Caco-2 (cell line): ENCODE measurements around the gene EEF1E1. TPM values are rescaled to one million over a fixed set of nuclear protein-coding genes. Genes with fewer than 3 reads are reported as not detected.
A peak's percentile ranks its signal among the peaks of the same experiment; 100 is the strongest.

Experiments
- BruUV-seq: library from RNA; stranded (reverse); fragments of 400-500 nt; replicated peaks from 2 replicates; lab custom pipeline; 2021; lab: Mats Ljungman, UMichigan
- CTCF ChIA-PET: fragments of 300-600 bp; sonication (Branson Sonifier 250); formaldehyde crosslinking; loops from one replicate; lab custom pipeline; 2022; ENCODE audit warnings: antibody characterized with exemption; lab: Charles Lee
- POLR2A ChIA-PET: fragments of 300-600 bp; sonication (Branson Sonifier 250); formaldehyde crosslinking; loops from one replicate; lab custom pipeline; 2022; ENCODE audit warnings: antibody characterized with exemption; lab: Charles Lee
- DNase-seq, 2 experiments: peaks; one replicate each; pipeline versions ENCODE4 v3.0.0 to v3.0.0-alpha.2; 2020 to 2022
- H3K27me3 ChIP-seq: replicated peaks from 2 replicates; pipeline ENCODE4 v1.6.0; 2011; ENCODE audit warnings: low read length; ENCODE audit not compliant: control insufficient read depth, insufficient read depth
- H3K36me3 ChIP-seq: 2 replicates; pipeline ENCODE4 v1.5.1; 2011; ENCODE audit warnings: low read length; ENCODE audit not compliant: control insufficient read depth, insufficient read depth
- H3K4me1 ChIP-seq: fragments of 250-450 bp; sonication (Bioruptor Pico); 2 replicates; pipeline ENCODE4 v1.5.1; 2020; ENCODE audit warnings: mild to moderate bottlenecking
- H3K4me3 ChIP-seq: 2 replicates; pipeline ENCODE4 v1.5.1; 2011; ENCODE audit warnings: low read depth, mild to moderate bottlenecking, control low read depth, low read length
- H3K9me3 ChIP-seq: fragments of 250-450 bp; sonication (Bioruptor Pico); 2 replicates; pipeline ENCODE4 v1.5.1; 2020; ENCODE audit warnings: mild to moderate bottlenecking, moderate library complexity
- H3K27ac Mint-ChIP-seq: one replicate; pipeline ENCODE4 v1.8.0; 2022; ENCODE audit warnings: mixed read lengths; ENCODE audit not compliant: unreplicated experiment
- H3K27me3 Mint-ChIP-seq: one replicate; pipeline ENCODE4 v1.8.0; 2022; ENCODE audit warnings: mixed read lengths; ENCODE audit not compliant: insufficient read depth, unreplicated experiment
- H3K36me3 Mint-ChIP-seq: one replicate; pipeline ENCODE4 v1.8.0; 2022; ENCODE audit warnings: mild to moderate bottlenecking, mixed read lengths; ENCODE audit not compliant: insufficient read depth, unreplicated experiment
- H3K4me1 Mint-ChIP-seq: one replicate; pipeline ENCODE4 v1.8.0; 2022; ENCODE audit warnings: low read depth, mixed read lengths; ENCODE audit not compliant: unreplicated experiment
- H3K4me3 Mint-ChIP-seq: one replicate; pipeline ENCODE4 v1.8.0; 2022; ENCODE audit warnings: mild to moderate bottlenecking, moderate library complexity, mixed read lengths; ENCODE audit not compliant: unreplicated experiment
- H3K9me3 Mint-ChIP-seq: one replicate; pipeline ENCODE4 v1.8.0; 2022; ENCODE audit warnings: mixed read lengths; ENCODE audit not compliant: unreplicated experiment
- CTCF ChIP-seq, 2 experiments: fragments of 200-600 bp in 1 of 2; IDR thresholded peaks; 1 replicate in 1 of 2; 2 replicates in 1 of 2; pipeline versions ENCODE4 v1.5.1 to v1.8.0; 2011 to 2022; ENCODE audit warnings: antibody characterized with exemption in 1 of 2, control low read depth in 1 of 2, inconsistent platforms in 1 of 2, low read depth in 1 of 2, low read length in 1 of 2, mild to moderate bottlenecking in 1 of 2, moderate library complexity in 1 of 2; ENCODE audit not compliant: insufficient read depth in 1 of 2, severe bottlenecking in 1 of 2, unreplicated experiment in 1 of 2
- intact Hi-C: fragments of 100-400 bp; cut with micrococcal nuclease; formaldehyde crosslinking; loops from one replicate; pipeline ENCODE4 v1.10.0; 2022; ENCODE audit not compliant: unreplicated experiment
- total RNA-seq: library from RNA; stranded (reverse); gene quantifications from 2 replicates; pipeline ENCODE4 v1.2.3, GENCODE V29; 2022

The EEF1E1 gene
- total RNA-seq, 1 experiment from 2014 or later: 60.3 TPM

GRCh38 chr6:8113131-8113654 lies 10.8 kb upstream of the EEF1E1 start:
- H3K4me1 ChIP-seq: no peaks in the 10 kb centered on the region; the same call in 1 of the 2 replicates
- TF ChIP-seq CTCF (IDR thresholded peaks at IDR 0.05; ENCODE audit: insufficient read depth in 1 of 2, low read depth in 1 of 2, low read length in 1 of 2, severe bottlenecking in 1 of 2, unreplicated experiment in 1 of 2): no peak
- H3K27me3 ChIP-seq: no peaks in the 10 kb centered on the region
- no peaks in the 10 kb centered on the region for H3K9me3 ChIP-seq
- H3K36me3 Mint-ChIP-seq: no peaks in the 10 kb centered on the region
- BruUV-seq: no TSS peak
- H3K9me3 Mint-ChIP-seq: no peaks in the 10 kb centered on the region
- CTCF ChIA-PET: no interaction called here
- intact Hi-C loops: no loop called here
- no peak overlapping the region for H3K4me3 ChIP-seq
- H3K27me3 Mint-ChIP-seq: no peaks in the 10 kb centered on the region
- H3K4me1 Mint-ChIP-seq: peaks cover 10% of the 10 kb centered on the region
- no peaks in the 10 kb centered on the region for H3K36me3 ChIP-seq
- no peak overlapping the region for H3K4me3 Mint-ChIP-seq
- DNase-seq: no peak
- POLR2A ChIA-PET: no interaction called here
- no peak overlapping the region for H3K27ac Mint-ChIP-seq

GRCh38 chr6:8110725-8111124 lies 8.4 kb upstream of the EEF1E1 start:
- POLR2A ChIA-PET: interaction anchor here (0.6 kb wide), 1 partner anchor 672 kb away, joined by 3 read pairs; no protein-coding TSS in a partner anchor
- DNase-seq: peak in 1 of 2 experiments; percentile 27
- Histone ChIP-seq H3K27me3 (no peaks in the 10 kb centered on the region), H3K9me3 (no peaks in the 10 kb centered on the region), H3K4me3 (no peak overlapping the region), H3K36me3 (no peaks in the 10 kb centered on the region), H3K4me1 (no peaks in the 10 kb centered on the region; the same call in 1 of the 2 replicates)
- Mint-ChIP-seq H3K9me3 (peaks cover 13% of the 10 kb centered on the region), H3K27me3 (no peaks in the 10 kb centered on the region), H3K36me3 (no peaks in the 10 kb centered on the region), H3K4me1 (peaks cover 13% of the 10 kb centered on the region), H3K4me3 (no peak overlapping the region), H3K27ac (no peak overlapping the region)
- no peak for TF ChIP-seq CTCF (IDR thresholded peaks at IDR 0.05; ENCODE audit: insufficient read depth in 1 of 2, low read depth in 1 of 2, low read length in 1 of 2, severe bottlenecking in 1 of 2, unreplicated experiment in 1 of 2)
- intact Hi-C loops: no loop called here
- no TSS peak for BruUV-seq
- CTCF ChIA-PET: no interaction called here

- intact Hi-C loops: no loop called here
- no peak for DNase-seq
- BruUV-seq: no TSS peak
- H3K36me3 Mint-ChIP-seq: no peaks in the 10 kb centered on the region
- H3K27ac Mint-ChIP-seq: no peak overlapping the region
- H3K27me3 ChIP-seq: no peaks in the 10 kb centered on the region
- ChIA-PET CTCF (no interaction called here), POLR2A (interaction anchor here (0.6 kb wide), 1 partner anchor 673 kb away, joined by 3 read pairs; no protein-coding TSS in a partner anchor)
- no peaks in the 10 kb centered on the region for H3K9me3 ChIP-seq
- no peak for TF ChIP-seq CTCF (IDR thresholded peaks at IDR 0.05; ENCODE audit: insufficient read depth in 1 of 2, low read depth in 1 of 2, low read length in 1 of 2, severe bottlenecking in 1 of 2, unreplicated experiment in 1 of 2)
- peaks cover 14% of the 10 kb centered on the region for H3K9me3 Mint-ChIP-seq
- H3K27me3 Mint-ChIP-seq: no peaks in the 10 kb centered on the region
- no peaks in the 10 kb centered on the region for H3K36me3 ChIP-seq
- peaks cover 13% of the 10 kb centered on the region for H3K4me1 Mint-ChIP-seq
- H3K4me3 Mint-ChIP-seq: no peak overlapping the region
- H3K4me1 ChIP-seq: no peaks in the 10 kb centered on the region; the same call in 1 of the 2 replicates
- no peak overlapping the region for H3K4me3 ChIP-seq
These were observed 7.9 kb upstream of the EEF1E1 start for GRCh38 chr6:8110117-8110721.
